LNCAP (cell line): Measurements from ENCODE around the gene TRO.

Experiments used
- TF ChIP-seq, protein P1 (sequence below): fragments of 450-650 bp; IDR thresholded peaks from 2 replicates; pipeline ENCODE4 v1.5.1; 2017; ENCODE audit warnings: mild to moderate bottlenecking

The TRO gene

DNA sequence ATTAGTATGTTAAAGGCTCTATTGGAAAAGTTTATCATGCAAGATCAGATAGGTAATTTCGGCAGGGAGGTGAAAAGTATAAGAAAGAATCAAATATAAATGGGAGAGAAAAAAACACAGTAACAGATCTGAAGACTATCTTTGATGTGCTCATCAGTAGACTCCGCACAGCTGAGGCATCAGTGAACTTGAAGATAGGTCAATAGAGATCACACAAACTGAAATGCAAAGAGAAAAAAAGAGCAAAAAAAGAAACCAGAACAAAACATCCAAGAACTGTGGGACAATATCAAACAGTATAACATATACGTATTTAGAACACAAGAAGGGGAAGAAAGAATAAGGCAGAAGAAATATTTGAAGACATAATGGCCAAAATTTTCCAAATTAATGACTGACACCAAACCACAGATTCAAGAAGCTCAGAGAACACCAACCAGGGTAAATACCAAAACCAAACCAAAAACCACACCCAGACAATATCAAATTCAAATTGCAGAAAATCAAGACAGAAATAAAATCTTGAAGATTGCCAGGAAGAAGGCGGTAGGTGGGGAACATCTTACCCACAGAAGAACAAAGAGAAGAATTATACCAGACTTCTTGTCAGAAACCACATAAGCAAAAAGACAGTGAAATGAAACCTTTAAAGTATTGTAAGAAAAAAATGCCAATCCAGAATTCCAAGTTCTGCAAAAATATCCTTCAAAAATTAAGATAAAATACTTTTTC lies 44.3 kb downstream of the TRO start:
- TF ChIP-seq, protein P1, sequence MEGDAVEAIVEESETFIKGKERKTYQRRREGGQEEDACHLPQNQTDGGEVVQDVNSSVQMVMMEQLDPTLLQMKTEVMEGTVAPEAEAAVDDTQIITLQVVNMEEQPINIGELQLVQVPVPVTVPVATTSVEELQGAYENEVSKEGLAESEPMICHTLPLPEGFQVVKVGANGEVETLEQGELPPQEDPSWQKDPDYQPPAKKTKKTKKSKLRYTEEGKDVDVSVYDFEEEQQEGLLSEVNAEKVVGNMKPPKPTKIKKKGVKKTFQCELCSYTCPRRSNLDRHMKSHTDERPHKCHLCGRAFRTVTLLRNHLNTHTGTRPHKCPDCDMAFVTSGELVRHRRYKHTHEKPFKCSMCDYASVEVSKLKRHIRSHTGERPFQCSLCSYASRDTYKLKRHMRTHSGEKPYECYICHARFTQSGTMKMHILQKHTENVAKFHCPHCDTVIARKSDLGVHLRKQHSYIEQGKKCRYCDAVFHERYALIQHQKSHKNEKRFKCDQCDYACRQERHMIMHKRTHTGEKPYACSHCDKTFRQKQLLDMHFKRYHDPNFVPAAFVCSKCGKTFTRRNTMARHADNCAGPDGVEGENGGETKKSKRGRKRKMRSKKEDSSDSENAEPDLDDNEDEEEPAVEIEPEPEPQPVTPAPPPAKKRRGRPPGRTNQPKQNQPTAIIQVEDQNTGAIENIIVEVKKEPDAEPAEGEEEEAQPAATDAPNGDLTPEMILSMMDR = no peak

DNA sequence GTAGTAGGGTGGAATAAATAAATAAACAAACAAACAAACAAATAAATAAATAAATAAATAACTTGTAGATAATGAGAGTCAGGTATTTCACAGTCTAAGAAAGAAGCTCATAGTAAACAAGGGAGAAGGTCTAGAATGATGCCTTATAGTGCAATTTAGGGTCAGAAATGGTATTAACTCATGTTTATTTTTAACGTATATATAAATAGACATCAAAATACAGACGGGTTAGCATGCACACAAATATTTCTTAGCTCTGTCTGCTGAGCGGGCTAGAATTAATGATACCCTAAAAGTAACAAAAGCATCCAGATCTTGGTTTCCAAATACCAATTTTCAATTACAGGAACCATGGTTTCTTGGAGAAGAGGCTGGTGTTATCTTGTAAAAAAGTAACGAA lies 56.8 kb downstream of the TRO start:
- TF ChIP-seq, protein P1 = no peak

DNA sequence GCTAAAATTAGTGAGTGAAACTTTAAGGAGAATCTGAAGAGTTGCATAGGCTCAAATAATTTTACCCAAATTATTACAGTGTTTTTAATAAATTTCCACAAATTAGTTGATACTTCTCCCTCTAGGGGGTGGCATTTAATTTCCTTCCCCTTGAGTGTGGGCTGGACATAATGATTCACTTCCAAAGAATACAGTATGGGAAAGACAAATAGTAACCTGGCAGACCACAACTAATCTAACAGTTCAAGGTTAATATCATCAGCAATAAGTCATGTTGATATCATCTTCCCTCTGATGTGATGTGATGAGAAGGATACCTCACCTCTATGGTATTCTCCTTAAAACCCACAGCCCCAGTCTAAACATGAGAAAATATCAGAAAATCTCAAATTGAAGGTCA lies 57.8 kb downstream of the TRO start:
- TF ChIP-seq, protein P1 = no peak

DNA sequence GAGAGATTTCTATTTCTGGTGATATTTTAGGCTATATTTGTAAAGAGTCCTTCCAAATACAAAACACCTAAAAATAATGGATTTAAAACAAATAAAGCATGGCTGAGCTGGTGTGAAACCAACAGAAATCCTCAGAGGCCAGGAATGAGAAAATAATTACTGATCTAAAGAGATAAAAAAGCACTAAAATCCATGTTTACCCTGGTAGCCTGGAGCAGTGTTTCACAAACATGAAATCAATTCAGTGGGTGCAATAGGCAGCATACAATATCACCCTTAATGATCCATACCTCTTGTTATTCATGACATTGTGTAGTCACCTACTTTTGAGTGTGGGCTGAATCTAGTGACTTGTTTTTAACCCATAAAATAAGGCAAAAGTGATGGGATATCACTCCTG lies 58.8 kb downstream of the TRO start:
- TF ChIP-seq, protein P1 = no peak

DNA sequence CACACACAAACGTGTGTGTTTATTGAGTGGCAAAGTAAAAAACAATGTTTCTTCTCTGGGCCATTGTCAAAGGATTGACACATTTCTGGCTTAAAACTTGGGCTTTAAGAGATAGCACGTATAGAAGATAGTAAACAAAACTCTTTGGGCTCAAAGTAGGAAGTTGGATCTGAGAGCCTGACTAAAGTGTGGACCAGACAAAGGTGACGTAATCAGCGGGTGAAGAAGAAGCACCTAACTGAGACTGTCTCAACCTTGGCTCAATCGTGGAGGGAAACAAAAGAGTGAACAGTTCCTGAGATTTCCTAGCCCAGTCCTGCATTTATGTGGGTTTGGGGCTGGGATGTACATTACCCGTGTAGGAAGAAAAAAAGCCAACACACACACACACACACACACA lies 59.7 kb downstream of the TRO start:
- TF ChIP-seq, protein P1 = no peak
